ENCODE results near the gene SLC15A5.

Gene SLC15A5

DNA sequence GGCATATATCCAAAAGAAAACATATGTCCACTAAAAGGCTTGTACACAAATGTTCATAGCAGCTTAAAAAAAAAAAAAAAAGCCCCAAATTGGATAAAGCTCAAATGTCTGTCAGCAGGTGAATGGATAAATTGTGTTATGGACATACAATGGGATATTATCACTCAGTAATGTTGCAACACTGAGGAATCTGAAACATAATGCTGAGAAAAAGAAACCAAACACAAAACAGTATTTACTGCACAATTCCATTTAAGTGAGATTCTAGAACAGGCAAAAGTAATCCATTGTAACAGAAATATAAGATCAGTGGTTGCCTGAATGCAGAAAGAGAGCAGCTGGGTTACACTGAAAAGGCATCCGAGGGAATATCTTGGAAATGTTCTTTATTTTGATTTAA is 117.9 kb downstream of the SLC15A5 start:
- no peak overlapping the region for H3K4me3 ChIP-seq (ENCODE audit: severe bottlenecking)
- no peaks in the 10 kb centered on the region for H3K9me3 ChIP-seq (ENCODE audit: severe bottlenecking)
- DNase-seq (ENCODE audit: low spot score) (no peak), ATAC-seq (ENCODE audit: low read depth) (no peak)
- no peaks in the 10 kb centered on the region for H3K4me1 ChIP-seq (ENCODE audit: insufficient read depth, poor library complexity, severe bottlenecking)
- TF ChIP-seq, protein P1, sequence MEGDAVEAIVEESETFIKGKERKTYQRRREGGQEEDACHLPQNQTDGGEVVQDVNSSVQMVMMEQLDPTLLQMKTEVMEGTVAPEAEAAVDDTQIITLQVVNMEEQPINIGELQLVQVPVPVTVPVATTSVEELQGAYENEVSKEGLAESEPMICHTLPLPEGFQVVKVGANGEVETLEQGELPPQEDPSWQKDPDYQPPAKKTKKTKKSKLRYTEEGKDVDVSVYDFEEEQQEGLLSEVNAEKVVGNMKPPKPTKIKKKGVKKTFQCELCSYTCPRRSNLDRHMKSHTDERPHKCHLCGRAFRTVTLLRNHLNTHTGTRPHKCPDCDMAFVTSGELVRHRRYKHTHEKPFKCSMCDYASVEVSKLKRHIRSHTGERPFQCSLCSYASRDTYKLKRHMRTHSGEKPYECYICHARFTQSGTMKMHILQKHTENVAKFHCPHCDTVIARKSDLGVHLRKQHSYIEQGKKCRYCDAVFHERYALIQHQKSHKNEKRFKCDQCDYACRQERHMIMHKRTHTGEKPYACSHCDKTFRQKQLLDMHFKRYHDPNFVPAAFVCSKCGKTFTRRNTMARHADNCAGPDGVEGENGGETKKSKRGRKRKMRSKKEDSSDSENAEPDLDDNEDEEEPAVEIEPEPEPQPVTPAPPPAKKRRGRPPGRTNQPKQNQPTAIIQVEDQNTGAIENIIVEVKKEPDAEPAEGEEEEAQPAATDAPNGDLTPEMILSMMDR (IDR thresholded peaks at IDR 0.05; ENCODE audit: poor library complexity, severe bottlenecking) = no peak
- H3K27ac ChIP-seq (ENCODE audit: poor library complexity, severe bottlenecking) = no peak overlapping the region
- no peaks in the 10 kb centered on the region for H3K27me3 ChIP-seq (ENCODE audit: insufficient read depth, poor library complexity, severe bottlenecking)
- H3K36me3 ChIP-seq (ENCODE audit: low read depth) = no peaks in the 10 kb centered on the region

- Histone ChIP-seq H3K27me3 (ENCODE audit: insufficient read depth, poor library complexity, severe bottlenecking) (no peaks in the 10 kb centered on the region), H3K27ac (ENCODE audit: poor library complexity, severe bottlenecking) (no peak overlapping the region), H3K4me3 (ENCODE audit: severe bottlenecking) (no peak overlapping the region), H3K36me3 (ENCODE audit: low read depth) (no peaks in the 10 kb centered on the region), H3K4me1 (ENCODE audit: insufficient read depth, poor library complexity, severe bottlenecking) (no peaks in the 10 kb centered on the region), H3K9me3 (ENCODE audit: severe bottlenecking) (no peaks in the 10 kb centered on the region)
- DNase-seq (ENCODE audit: low spot score) (no peak), ATAC-seq (ENCODE audit: low read depth) (no peak)
- TF ChIP-seq, protein P1 (IDR thresholded peaks at IDR 0.05; ENCODE audit: poor library complexity, severe bottlenecking) = no peak
Observed at GRCh38 chr12:16158050-16158449, 119.4 kb downstream of the SLC15A5 start.

- no peak overlapping the region for H3K4me3 ChIP-seq (ENCODE audit: severe bottlenecking)
- ATAC-seq (ENCODE audit: low read depth) (no peak), DNase-seq (ENCODE audit: low spot score) (no peak)
- TF ChIP-seq, protein P1 (IDR thresholded peaks at IDR 0.05; ENCODE audit: poor library complexity, severe bottlenecking) = no peak
- H3K36me3 ChIP-seq (ENCODE audit: low read depth) = no peaks in the 10 kb centered on the region
- no peaks in the 10 kb centered on the region for H3K4me1 ChIP-seq (ENCODE audit: insufficient read depth, poor library complexity, severe bottlenecking)
- no peak overlapping the region for H3K27ac ChIP-seq (ENCODE audit: poor library complexity, severe bottlenecking)
- H3K27me3 ChIP-seq (ENCODE audit: insufficient read depth, poor library complexity, severe bottlenecking) = no peaks in the 10 kb centered on the region
- no peaks in the 10 kb centered on the region for H3K9me3 ChIP-seq (ENCODE audit: severe bottlenecking)
Observed at GRCh38 chr12:16155938-16156337, 121.5 kb downstream of the SLC15A5 start.

DNA sequence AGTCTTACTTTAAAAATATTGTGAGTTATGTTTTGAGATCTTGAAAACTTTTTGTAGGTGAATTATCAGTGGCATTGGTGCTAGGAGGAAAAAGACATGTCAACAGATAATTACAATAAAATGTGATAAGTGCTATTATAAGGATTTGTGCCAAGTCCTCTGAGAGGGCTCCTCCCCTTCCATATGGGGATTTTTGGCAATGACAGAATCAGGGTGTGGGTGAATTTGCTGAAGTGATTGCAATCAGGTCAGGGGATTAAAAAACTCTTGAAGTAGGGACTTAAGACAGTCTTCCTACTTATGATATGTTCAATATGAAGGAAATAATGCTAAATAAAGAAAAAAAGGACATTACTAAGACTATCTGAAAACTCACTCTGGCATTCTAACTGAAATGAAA is 122.5 kb downstream of the SLC15A5 start:
- Histone ChIP-seq H3K9me3 (ENCODE audit: severe bottlenecking) (no peaks in the 10 kb centered on the region), H3K4me3 (ENCODE audit: severe bottlenecking) (no peak overlapping the region), H3K36me3 (ENCODE audit: low read depth) (no peaks in the 10 kb centered on the region), H3K27ac (ENCODE audit: poor library complexity, severe bottlenecking) (no peak overlapping the region), H3K27me3 (ENCODE audit: insufficient read depth, poor library complexity, severe bottlenecking) (no peaks in the 10 kb centered on the region), H3K4me1 (ENCODE audit: insufficient read depth, poor library complexity, severe bottlenecking) (no peaks in the 10 kb centered on the region)
- TF ChIP-seq, protein P1 (IDR thresholded peaks at IDR 0.05; ENCODE audit: poor library complexity, severe bottlenecking) = no peak
- ATAC-seq (ENCODE audit: low read depth) = no peak
- no peak for DNase-seq (ENCODE audit: low spot score)

GRCh38 chr12:16152885-16153673 is 124.4 kb downstream of the SLC15A5 start:
- H3K4me1 ChIP-seq (ENCODE audit: insufficient read depth, poor library complexity, severe bottlenecking) = no peaks in the 10 kb centered on the region
- no peak for ATAC-seq (ENCODE audit: low read depth)
- H3K27me3 ChIP-seq (ENCODE audit: insufficient read depth, poor library complexity, severe bottlenecking) = no peaks in the 10 kb centered on the region
- TF ChIP-seq, protein P1 (IDR thresholded peaks at IDR 0.05; ENCODE audit: poor library complexity, severe bottlenecking) = no peak
- H3K27ac ChIP-seq (ENCODE audit: poor library complexity, severe bottlenecking) = no peak overlapping the region
- H3K9me3 ChIP-seq (ENCODE audit: severe bottlenecking) = no peaks in the 10 kb centered on the region
- H3K36me3 ChIP-seq (ENCODE audit: low read depth) = no peaks in the 10 kb centered on the region
- DNase-seq (ENCODE audit: low spot score) = no peak
- no peak overlapping the region for H3K4me3 ChIP-seq (ENCODE audit: severe bottlenecking)
